NCI-H187 treated with DMSO at 0.1 percent for 48 hours (cell line): ENCODE measurements around the gene PCGF3.
"Not testable (repeated sequence)": the region's sequence is repeated elsewhere in the genome, so short reads cannot be mapped to it uniquely, and the experiment has no call there.

Source experiments
- DNase-seq: peaks from one replicate; lab custom pipeline; 2025; lab: John Stamatoyannopoulos, UW

The PCGF3 gene

DNA sequence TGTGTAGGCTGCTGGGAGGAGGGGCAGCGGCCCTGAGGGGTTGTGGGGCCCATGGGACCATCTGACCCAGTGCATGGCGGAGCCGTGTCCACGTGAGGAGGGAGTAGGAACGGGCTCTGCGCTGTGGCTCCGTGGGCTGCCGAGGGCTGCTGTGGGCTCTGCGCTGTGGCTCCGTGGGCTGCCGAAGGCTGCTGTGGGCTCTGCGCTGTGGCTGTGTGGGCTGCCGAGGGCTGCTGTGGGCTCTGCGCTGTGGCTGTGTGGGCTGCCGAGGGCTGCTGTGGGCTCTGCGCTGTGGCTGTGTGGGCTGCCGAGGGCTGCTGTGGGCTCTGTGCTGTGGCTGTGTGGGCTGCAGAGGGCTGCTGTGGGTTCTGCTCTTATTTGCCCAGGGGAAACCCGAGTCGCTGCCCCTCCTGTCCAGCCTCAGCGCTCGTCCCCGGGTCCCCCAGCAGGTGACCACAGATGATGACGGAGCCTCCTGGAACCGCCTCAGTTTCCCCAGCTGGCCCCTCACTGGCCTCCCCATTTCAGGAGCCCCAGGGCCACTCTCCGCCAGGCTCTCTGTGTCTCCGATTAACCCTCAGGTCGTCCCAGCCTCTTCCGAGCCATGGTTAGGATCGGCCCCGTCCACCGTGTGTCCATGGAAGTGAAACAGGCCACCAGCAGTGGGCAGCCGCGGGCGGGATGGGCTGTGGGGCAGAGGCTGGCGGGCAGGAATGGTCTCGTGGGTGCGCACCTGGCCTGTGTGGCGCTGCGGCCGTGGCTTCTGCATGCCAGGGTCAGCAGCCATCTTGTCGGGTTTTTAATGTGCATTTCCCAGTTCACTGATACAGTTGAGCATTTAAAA lies 20.0 kb downstream of the PCGF3 start:
- DNase-seq: no peak

- no peak for DNase-seq
Measured at GRCh38 chr4:726235-726787, 20.7 kb downstream of the PCGF3 start.

GRCh38 chr4:726838-727237 lies 21.2 kb downstream of the PCGF3 start:
- no peak for DNase-seq

GRCh38 chr4:727576-727975 lies 21.9 kb downstream of the PCGF3 start:
- no peak for DNase-seq

DNA sequence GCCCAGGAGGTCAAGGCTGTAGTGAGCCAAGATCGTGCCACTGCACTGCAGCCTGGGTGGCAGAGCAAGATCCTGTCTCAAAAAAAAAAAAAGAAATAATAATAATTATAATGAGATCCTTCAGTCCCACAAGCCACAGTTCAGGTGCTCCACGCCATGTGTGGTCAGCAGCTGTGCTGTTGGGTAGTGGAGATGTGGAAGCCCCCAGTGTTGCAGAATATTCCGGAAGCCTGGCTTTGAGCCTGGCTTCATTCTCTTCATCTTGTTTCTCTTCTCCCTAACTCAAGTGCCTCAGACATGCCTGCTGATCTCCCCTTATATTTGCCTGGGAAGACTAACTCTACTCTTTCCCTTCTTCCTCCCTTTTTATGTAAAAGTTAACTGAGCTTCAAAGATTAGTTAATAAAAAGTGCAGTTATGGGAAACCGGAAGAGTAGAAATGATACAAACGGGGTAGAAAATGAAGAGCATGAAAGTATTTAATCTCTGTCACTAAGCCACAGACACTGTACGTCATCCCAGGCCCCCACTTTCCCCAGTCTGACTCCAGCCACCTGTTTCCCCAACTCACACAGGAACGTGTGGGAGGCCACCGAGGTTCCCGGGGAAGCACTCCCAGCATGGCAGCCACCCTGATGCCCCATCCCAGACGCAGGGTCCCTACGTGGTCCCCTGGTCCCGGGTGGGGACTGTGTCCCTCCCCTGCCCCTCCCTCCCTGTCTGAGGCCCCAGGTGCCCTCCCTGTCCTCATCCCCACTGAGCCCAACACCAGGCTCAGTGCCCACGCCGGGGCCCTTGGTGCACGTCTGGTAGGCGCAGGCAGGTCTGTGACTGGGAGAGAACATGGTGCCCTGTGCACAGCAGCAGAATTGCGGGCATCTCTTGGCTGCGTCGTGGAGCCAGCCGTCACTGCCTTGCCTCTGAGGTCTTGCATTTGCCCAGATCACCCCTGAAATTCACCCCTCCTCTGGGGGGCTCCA lies 24.0 kb downstream of the PCGF3 start:
- DNase-seq: no peak

DNA sequence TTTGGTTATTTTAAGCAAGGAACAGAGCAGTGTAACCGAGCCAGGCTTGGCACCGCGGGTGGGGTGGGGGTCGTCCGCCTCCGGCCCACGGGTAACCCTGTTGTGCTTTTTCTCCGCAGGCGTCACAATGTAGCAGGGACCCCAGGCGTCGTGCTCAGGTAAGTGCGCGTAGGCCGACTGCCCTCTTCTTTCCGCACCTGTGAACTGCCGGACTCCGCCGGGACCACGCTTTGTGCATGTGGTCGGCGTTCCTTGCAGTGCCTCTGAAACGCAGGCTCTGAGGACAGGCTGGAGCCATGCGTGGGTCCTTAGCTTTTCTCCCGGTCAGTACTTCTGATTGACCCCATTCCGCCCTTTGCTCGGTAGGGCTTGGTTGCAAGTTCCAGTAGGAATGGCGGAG lies 24.9 kb downstream of the PCGF3 start:
- DNase-seq: no peak

GRCh38 chr4:730946-731904 lies 25.6 kb downstream of the PCGF3 start:
- not testable (repeated sequence) for DNase-seq

- DNase-seq: not testable (repeated sequence)
Measured at GRCh38 chr4:731954-732353, 26.3 kb downstream of the PCGF3 start.

DNA sequence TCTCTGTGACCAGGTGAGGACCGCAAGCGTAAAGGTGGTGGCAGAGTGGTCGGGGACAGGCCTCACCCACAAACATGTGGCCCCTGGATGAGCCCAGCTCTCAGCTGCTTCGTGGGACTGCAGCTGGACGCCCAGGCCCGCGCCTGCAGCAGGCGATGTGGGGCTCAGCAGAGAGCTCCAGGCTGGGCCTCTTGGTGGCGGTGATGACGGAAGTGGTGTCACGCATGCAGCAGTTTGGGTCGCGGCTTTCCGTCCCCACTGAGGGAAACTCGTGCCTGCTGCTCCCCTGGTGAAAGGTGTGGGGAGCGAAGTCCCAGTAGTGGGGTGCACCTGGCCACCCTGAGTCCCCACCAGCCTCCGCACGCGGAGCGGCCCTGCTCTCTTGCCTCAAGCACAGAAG lies 26.9 kb downstream of the PCGF3 start:
- DNase-seq: no peak

GRCh38 chr4:732911-733630 lies 27.4 kb downstream of the PCGF3 start:
- DNase-seq: no peak

DNA sequence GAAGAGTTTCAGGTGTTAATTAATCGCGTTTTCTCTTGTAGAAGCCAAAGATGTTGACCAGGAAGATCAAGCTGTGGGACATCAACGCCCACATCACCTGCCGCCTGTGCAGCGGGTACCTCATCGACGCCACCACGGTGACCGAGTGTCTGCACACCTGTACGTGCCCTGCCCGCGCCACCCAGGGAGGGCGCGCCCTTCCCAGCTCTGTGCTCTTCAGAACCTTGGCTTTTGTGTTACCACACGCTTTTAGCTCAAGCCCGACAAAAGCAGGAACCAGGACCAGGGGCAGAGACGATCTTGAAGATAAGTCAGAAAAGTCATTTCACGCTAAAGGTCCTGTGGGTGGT lies 28.0 kb downstream of the PCGF3 start:
- DNase-seq: no peak

DNA sequence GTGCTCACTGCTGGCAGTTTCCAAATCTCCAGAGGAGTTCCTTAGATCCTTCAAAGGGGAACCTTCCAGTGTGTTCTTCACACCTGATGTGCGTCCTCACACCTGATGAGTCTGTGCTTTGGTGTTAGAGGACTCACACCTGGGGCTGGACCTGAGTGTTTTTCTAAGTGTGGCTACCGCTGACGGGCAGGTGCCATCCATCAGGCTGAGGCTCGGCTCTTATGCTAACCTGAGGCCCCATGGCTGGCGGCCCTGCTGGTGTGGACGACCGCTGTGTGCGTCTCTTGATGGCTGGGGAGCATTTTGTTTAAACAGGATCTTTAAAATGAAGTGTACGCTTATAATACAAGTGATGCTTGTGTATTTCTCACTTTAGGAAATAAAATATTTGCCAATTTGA lies 28.4 kb downstream of the PCGF3 start:
- no peak for DNase-seq

GRCh38 chr4:734951-735350 lies 29.3 kb downstream of the PCGF3 start:
- no peak for DNase-seq

DNA sequence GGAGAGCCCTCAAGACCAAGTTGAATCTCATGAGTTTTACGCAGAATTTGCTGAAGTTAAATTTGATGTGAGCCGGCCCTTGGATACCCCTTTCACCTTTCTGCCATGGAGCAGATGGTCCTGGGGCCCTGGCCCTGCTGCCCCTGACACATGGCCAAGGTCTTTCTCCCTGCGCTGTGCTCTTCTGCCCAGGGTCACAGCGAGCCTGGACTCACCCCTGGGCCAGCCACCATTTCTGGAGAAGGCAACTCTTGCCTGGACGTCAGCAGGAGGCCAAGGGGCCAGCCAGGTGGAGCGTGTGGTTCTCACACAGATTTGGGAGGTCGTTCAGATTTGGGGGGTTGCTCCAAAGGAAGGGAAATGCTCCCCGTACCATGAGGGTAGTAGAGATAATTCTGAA lies 30.0 kb downstream of the PCGF3 start:
- DNase-seq: no peak

DNA sequence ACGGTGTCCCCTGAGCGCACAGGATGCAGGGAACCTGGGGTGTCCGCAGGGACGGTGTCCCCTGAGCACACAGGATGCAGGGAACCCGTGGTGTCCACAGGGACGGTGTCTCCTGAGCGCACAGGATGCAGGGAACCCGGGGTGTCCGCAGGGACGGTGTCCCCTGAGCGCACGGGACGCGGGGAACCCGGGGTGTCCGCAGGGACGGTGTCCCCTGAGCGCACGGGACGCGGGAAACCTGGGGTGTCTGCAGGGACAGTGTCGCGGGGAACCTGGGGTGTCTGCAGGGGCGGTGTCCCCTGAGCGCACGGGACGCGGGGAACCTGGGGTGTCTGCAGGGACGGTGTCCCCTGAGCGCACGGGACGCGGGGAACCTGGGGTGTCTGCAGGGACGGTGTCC lies 30.9 kb downstream of the PCGF3 start:
- DNase-seq: not testable (repeated sequence)

GRCh38 chr4:738781-739280 lies 33.2 kb downstream of the PCGF3 start:
- no peak for DNase-seq

DNA sequence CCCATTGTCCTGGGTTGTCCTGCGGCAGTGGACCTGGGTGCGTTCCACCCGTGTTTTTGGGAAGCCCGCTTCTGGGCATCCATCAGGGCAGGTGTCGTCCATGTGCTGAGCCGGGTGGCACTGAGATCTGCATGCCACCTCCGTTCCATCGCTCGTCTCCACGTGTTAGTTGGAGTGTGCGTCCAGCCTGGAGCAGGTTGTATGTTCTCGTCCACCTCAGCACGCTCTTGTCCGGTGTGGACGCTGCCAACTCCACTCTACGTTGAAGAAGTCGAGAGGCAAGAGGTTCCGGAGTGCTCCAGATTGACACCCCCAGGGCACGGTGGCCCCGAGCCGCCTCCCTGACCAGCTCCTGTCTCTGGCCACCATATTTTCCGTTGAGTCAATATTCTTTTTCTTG lies 33.9 kb downstream of the PCGF3 start:
- no peak for DNase-seq

GRCh38 chr4:740011-740410 lies 34.4 kb downstream of the PCGF3 start:
- DNase-seq: no peak

- no peak for DNase-seq
Measured at GRCh38 chr4:740656-741282, 35.1 kb downstream of the PCGF3 start.

DNA sequence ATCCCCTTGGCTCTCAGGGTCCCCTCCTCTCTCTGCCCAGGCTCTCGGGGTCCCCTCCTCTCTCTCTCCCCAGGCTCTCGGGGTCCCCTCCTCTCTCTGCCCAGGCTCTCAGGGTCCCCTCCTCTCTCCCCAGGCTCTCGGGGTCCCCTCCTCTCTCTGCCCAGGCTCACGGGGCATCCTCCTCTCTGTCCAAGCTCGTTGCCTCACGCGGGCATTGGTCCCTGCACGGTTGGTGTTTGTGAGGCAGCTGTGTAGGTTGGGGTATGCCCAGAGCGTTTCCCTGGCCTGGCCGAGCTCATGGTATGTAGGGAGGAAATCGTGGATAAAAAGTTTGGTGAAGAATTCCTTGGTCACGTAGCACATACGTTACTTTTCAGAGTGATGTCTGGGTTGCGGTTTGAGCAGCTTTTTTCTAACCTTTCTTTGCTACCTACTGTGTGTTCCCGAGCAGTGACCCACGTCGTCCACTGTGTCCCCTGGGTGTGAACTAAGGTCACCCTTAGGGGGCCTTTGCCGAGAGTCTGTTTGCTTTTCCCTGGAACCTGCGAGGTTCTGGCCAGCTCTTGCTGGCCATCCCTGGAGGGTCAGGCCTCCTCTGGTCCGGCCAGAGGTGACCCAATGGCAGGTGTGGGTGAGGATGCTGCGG lies 36.6 kb downstream of the PCGF3 start:
- no peak for DNase-seq
